OCI-LY3 (cell line): ENCODE measurements around the gene TXNDC5.
"Not testable (repeated sequence)": the region's sequence is repeated elsewhere in the genome, so short reads cannot be mapped to it uniquely, and the experiment has no call there.

Experiments
- EZH2phosphoT487 ChIP-seq: fragments of 200-600 bp; shearing (Covaris generic); IDR thresholded peaks from 2 replicates; pipeline ENCODE4 v1.6.1; 2018; ENCODE audit warnings: antibody characterized with exemption, mixed run types, low read depth
- TF ChIP-seq, protein P1 (sequence below): fragments of 200-600, 300-600 bp; sonication (generic); IDR thresholded peaks from 2 replicates; pipeline ENCODE4 v1.5.1; 2014; ENCODE audit warnings: antibody characterized with exemption, low read length, low read depth

- TF ChIP-seq, protein P1, sequence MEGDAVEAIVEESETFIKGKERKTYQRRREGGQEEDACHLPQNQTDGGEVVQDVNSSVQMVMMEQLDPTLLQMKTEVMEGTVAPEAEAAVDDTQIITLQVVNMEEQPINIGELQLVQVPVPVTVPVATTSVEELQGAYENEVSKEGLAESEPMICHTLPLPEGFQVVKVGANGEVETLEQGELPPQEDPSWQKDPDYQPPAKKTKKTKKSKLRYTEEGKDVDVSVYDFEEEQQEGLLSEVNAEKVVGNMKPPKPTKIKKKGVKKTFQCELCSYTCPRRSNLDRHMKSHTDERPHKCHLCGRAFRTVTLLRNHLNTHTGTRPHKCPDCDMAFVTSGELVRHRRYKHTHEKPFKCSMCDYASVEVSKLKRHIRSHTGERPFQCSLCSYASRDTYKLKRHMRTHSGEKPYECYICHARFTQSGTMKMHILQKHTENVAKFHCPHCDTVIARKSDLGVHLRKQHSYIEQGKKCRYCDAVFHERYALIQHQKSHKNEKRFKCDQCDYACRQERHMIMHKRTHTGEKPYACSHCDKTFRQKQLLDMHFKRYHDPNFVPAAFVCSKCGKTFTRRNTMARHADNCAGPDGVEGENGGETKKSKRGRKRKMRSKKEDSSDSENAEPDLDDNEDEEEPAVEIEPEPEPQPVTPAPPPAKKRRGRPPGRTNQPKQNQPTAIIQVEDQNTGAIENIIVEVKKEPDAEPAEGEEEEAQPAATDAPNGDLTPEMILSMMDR = not testable (repeated sequence)
- not testable (repeated sequence) for TF ChIP-seq EZH2phosphoT487
Measured at GRCh38 chr6:7892367-7892766, 18.2 kb downstream of the TXNDC5 start.
